ENCODE results near the gene SORCS2.
A peak's percentile ranks its signal among the peaks of the same experiment; 100 is the strongest.

SORCS2 gene

GRCh38 chr4:7554905-7555304 is 362.6 kb downstream of the SORCS2 start:
- no peaks in the 10 kb centered on the region for H3K9me3 ChIP-seq (ENCODE audit: control insufficient read depth, insufficient read depth, low read depth, low read length)
- H3K4me1 ChIP-seq (ENCODE audit: control insufficient read depth, insufficient read depth, low read length), result no peaks in the 10 kb centered on the region
- no peaks in the 10 kb centered on the region for H3K36me3 ChIP-seq (ENCODE audit: control insufficient read depth in 2 of 2, insufficient read depth in 1 of 2, low read length in 2 of 2)
- CTCF ChIA-PET, result no interaction called here
- TF ChIP-seq ZNF398 (tag by site-specific recombination; IDR thresholded peaks at IDR 0.05) (no peak), ZNF488 (tag by site-specific recombination; IDR thresholded peaks at IDR 0.05) (no peak), ZNF837 (tag by site-specific recombination; IDR thresholded peaks at IDR 0.05) (no peak), ZSCAN5A (tag by site-specific recombination; IDR thresholded peaks at IDR 0.05) (no peak), ZNF416 (tag by site-specific recombination; IDR thresholded peaks at IDR 0.05) (no peak), ZNF350 (tag by site-specific recombination; IDR thresholded peaks at IDR 0.05) (no peak), ZNF391 (tag by site-specific recombination; IDR thresholded peaks at IDR 0.05; ENCODE audit: borderline replicate concordance, low read depth) (no peak), HOXC10 (CRISPR knock-in tag; IDR thresholded peaks at IDR 0.05) (no peak), ZNF555 (tag by site-specific recombination; conservative IDR thresholded peaks at IDR 0.05) (no peak)
- no peak overlapping the region for H3K27ac ChIP-seq (ENCODE audit: extremely low read depth, low read depth, low read length)
- POLR2A ChIA-PET, result no interaction called here
- H3K4me3 ChIP-seq (ENCODE audit: low read depth, low read length), result no peak overlapping the region

DNA sequence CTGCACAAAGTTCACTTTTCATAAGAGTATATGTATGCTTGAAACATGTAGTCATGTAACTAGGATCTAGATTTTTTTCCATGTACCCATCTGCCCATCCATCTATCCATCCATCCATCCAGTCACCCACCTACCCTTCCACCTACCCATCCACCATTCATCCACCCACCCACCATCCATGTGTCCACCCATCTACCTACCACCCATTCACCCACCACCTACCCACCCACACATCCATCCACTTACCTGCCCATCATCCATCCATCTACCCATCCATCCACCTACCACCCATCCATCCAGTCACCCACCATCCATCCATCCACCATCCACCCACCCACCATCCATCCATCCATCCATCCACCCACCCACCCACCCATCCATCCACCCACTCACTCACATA is 364.2 kb downstream of the SORCS2 start:
- CTCF ChIA-PET, result no interaction called here
- Histone ChIP-seq H3K4me1 (ENCODE audit: control insufficient read depth, insufficient read depth, low read length) (no peaks in the 10 kb centered on the region), H3K4me3 (ENCODE audit: low read depth, low read length) (no peak overlapping the region), H3K36me3 (ENCODE audit: control insufficient read depth in 2 of 2, insufficient read depth in 1 of 2, low read length in 2 of 2) (no peaks in the 10 kb centered on the region), H3K27ac (ENCODE audit: extremely low read depth, low read depth, low read length) (no peak overlapping the region), H3K9me3 (ENCODE audit: control insufficient read depth, insufficient read depth, low read depth, low read length) (no peaks in the 10 kb centered on the region)
- POLR2A ChIA-PET, result no interaction called here
- TF ChIP-seq ZNF777 (tag by site-specific recombination; IDR thresholded peaks at IDR 0.05; ENCODE audit: borderline replicate concordance) (no peak), ZFHX2 (tag by site-specific recombination; conservative IDR thresholded peaks at IDR 0.05) (peak; percentile 59), EGR2 (tag by site-specific recombination; IDR thresholded peaks at IDR 0.05; ENCODE audit: low read depth) (peak; percentile 91)

DNA sequence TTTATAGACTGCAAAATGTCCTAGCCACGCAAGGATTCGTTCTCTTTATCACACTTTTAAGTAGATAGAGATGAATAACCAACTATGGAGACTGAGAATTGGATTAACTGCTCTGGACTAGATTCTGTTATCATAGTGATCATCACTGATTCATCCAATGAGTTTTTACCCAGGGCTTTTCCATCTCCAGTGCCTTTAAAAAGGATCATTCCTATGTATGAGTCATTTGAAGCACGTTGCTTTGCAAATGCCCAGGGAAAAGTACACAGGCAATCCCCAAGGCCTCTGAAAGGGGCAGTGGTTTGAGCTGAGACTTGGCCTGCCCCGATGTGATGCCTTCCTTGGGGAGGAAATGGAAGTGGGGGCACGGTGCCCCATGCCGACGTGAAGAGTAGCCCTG is 365.1 kb downstream of the SORCS2 start:
- POLR2A ChIA-PET, result no interaction called here
- Histone ChIP-seq H3K27ac (ENCODE audit: extremely low read depth, low read depth, low read length) (no peak overlapping the region), H3K4me3 (ENCODE audit: low read depth, low read length) (no peak overlapping the region), H3K4me1 (ENCODE audit: control insufficient read depth, insufficient read depth, low read length) (no peaks in the 10 kb centered on the region), H3K9me3 (ENCODE audit: control insufficient read depth, insufficient read depth, low read depth, low read length) (no peaks in the 10 kb centered on the region), H3K36me3 (ENCODE audit: control insufficient read depth in 2 of 2, insufficient read depth in 1 of 2, low read length in 2 of 2) (no peaks in the 10 kb centered on the region)
- TF ChIP-seq ZEB2 (tag by site-specific recombination; IDR thresholded peaks at IDR 0.05), result no peak
- TF ChIP-seq, protein P1, sequence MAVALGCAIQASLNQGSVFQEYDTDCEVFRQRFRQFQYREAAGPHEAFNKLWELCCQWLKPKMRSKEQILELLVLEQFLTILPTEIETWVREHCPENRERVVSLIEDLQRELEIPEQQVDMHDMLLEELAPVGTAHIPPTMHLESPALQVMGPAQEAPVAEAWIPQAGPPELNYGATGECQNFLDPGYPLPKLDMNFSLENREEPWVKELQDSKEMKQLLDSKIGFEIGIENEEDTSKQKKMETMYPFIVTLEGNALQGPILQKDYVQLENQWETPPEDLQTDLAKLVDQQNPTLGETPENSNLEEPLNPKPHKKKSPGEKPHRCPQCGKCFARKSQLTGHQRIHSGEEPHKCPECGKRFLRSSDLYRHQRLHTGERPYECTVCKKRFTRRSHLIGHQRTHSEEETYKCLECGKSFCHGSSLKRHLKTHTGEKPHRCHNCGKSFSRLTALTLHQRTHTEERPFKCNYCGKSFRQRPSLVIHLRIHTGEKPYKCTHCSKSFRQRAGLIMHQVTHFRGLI (tag by site-specific recombination; IDR thresholded peaks at IDR 0.05), result no peak
- TF ChIP-seq ZSCAN23 (tag by site-specific recombination; IDR thresholded peaks at IDR 0.05), result no peak
- no peak for TF ChIP-seq ZNF335 (tag by site-specific recombination; conservative IDR thresholded peaks at IDR 0.05)
- no peak for TF ChIP-seq IKZF3 (tag by site-specific recombination; IDR thresholded peaks at IDR 0.05)
- TF ChIP-seq RBAK (tag by site-specific recombination; IDR thresholded peaks at IDR 0.05), result no peak
- no peak for TF ChIP-seq ZNF654 (tag by site-specific recombination; IDR thresholded peaks at IDR 0.05; ENCODE audit: low read depth)
- no peak for TF ChIP-seq ZBTB6 (tag by site-specific recombination; IDR thresholded peaks at IDR 0.05)
- no peak for TF ChIP-seq ZNF585B (tag by site-specific recombination; IDR thresholded peaks at IDR 0.05)
- no peak for TF ChIP-seq GLIS1 (tag by site-specific recombination; IDR thresholded peaks at IDR 0.05)
- TF ChIP-seq KLF1 (tag by site-specific recombination; IDR thresholded peaks at IDR 0.05), result no peak
- CTCF ChIA-PET, result no interaction called here

Measured in HEK293 (cell line).